HG02943 (cell line): ENCODE measurements around the gene MYH3.

Experiments
- ATAC-seq: cut with Tn5 transposase; IDR thresholded peaks from one replicate; pipeline ENCODE4 v1.9.1; 2021; ENCODE audit warnings: mild to moderate bottlenecking, low read depth, moderate library complexity; ENCODE audit not compliant: unreplicated experiment

The MYH3 gene

GRCh38 chr17:10651927-10652326, 5.2 kb downstream of the MYH3 start:
- no peak for ATAC-seq

- no peak for ATAC-seq
Measured at GRCh38 chr17:10649602-10650001, 7.5 kb downstream of the MYH3 start.

- ATAC-seq = no peak
Measured at GRCh38 chr17:10648956-10649355, 8.2 kb downstream of the MYH3 start.

GRCh38 chr17:10648381-10648780, 8.7 kb downstream of the MYH3 start:
- no peak for ATAC-seq

GRCh38 chr17:10646392-10646990, 10.6 kb downstream of the MYH3 start:
- ATAC-seq = no peak

GRCh38 chr17:10640475-10640874, 16.6 kb downstream of the MYH3 start:
- ATAC-seq = no peak

GRCh38 chr17:10638151-10638550, 19.0 kb downstream of the MYH3 start:
- ATAC-seq = no peak

GRCh38 chr17:10635290-10635689, 21.8 kb downstream of the MYH3 start:
- no peak for ATAC-seq

- ATAC-seq = peak; percentile 93
Measured at GRCh38 chr17:10633738-10634379, 23.2 kb downstream of the MYH3 start.

GRCh38 chr17:10631701-10632100, 25.4 kb downstream of the MYH3 start:
- no peak for ATAC-seq

- ATAC-seq = no peak
Measured at GRCh38 chr17:10631048-10631700, 25.9 kb downstream of the MYH3 start.

GRCh38 chr17:10629706-10630105, 27.4 kb downstream of the MYH3 start:
- no peak for ATAC-seq

GRCh38 chr17:10628756-10629155, 28.4 kb downstream of the MYH3 start:
- no peak for ATAC-seq

- ATAC-seq = no peak
Measured at GRCh38 chr17:10626390-10626789, 30.7 kb downstream of the MYH3 start.

- ATAC-seq = no peak
Measured at GRCh38 chr17:10624969-10625368, 32.1 kb downstream of the MYH3 start.

GRCh38 chr17:10623737-10624338, 33.3 kb downstream of the MYH3 start:
- ATAC-seq = no peak

- ATAC-seq = no peak
Measured at GRCh38 chr17:10622617-10623485, 34.3 kb downstream of the MYH3 start.

- ATAC-seq = no peak
Measured at GRCh38 chr17:10621397-10621796, 35.7 kb downstream of the MYH3 start.

- no peak for ATAC-seq
Measured at GRCh38 chr17:10620823-10621222, 36.3 kb downstream of the MYH3 start.

- peak; percentile 69 for ATAC-seq
Measured at GRCh38 chr17:10618202-10618635, 38.9 kb downstream of the MYH3 start.

GRCh38 chr17:10617120-10617505, 40.0 kb downstream of the MYH3 start:
- ATAC-seq = no peak
